HG02981 (cell line): ENCODE measurements around the gene PTP4A2.

Experiments used
- ATAC-seq: cut with Tn5 transposase; IDR thresholded peaks from one replicate; pipeline ENCODE4 v1.9.1; 2021; ENCODE audit warnings: mild to moderate bottlenecking, moderate library complexity; ENCODE audit not compliant: unreplicated experiment

Gene PTP4A2

DNA sequence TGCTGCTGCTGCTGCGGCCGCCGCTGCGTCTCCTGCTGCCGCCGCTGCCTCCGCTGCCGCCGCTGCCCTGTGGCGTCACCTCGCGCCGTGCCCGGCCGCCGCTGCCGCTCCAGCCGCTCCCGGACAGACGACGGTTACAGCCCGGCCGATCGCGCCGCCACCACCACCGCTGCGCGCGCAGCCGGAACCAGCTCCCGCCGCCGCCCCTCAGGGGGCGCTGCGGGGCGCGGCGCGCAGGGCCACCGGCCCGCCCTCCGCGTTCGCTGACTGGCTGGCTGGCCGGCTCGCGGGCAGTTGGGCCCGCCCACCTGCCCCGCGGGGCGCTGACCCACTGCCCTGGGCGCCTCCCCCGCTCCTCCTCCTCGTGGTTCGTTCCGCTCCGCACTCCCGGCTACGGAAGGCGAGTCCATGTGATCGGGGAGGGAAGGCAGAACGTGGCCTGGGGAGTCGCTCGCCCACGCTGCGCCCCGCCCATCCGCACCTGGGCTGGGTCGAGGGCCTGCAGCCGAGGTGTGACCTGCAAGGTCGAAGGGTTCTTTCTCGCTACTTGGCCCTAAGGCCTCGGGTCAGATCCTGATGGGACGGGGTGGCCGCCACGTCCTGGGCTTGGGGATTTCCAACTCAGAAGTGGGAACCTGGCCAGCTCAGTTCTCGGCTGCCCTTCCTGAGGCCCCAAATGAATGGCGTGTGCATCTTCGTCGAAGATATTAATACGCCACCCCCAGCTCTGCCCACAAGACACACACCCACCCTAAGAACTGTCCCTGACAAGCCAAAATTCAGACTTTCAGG, at the start of gene PTP4A2:
Gene PTP4A2 (minus strand): TSS at position 185 of the 792 bp plus-strand sequence. CDS start 19,303 bp downstream, outside the sequence.
- peak; percentile 77 for ATAC-seq

DNA sequence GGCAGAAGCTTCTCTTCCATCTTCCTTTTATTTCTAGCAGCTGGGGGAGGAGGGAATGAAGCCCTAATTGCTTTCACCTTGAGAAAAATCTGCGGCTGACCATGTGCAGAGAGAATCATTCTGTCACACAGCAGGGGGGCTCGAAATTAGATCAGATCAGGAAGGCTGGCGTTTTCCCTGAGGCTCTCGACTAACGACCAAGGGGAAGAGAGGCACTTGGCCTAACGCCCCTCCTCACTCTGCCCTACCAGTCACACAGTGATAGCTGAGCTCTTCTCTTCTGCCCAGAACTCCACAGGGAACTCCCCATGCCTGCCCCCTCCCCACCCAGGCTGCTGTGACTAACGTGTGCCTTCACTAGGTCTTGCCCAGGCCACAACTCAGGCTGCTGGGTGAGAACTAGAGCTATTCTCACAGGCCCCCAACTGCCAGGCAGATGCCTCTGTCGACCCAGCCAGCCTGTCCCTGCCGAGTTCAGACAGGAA, 49.0 kb upstream of the PTP4A2 start:
- no peak for ATAC-seq

DNA sequence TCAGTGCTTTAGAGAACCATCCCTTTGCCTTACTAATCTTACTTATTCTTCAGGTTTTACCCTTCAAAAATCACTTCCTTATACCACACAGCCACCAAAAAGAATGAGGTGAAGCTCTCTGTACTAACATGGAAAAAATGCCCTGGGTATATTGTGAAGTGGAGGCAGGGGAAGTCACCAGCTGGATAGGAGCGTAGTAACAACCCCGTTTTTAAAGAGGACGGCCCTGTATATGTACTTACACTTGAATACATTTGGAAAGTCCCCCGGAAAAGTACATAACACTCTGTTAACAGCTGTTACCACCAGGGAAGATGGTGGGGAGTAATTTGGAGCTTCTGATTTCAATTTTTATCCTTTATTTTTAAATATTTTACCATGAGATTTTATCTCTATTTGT, 47.3 kb upstream of the PTP4A2 start:
- ATAC-seq: no peak

DNA sequence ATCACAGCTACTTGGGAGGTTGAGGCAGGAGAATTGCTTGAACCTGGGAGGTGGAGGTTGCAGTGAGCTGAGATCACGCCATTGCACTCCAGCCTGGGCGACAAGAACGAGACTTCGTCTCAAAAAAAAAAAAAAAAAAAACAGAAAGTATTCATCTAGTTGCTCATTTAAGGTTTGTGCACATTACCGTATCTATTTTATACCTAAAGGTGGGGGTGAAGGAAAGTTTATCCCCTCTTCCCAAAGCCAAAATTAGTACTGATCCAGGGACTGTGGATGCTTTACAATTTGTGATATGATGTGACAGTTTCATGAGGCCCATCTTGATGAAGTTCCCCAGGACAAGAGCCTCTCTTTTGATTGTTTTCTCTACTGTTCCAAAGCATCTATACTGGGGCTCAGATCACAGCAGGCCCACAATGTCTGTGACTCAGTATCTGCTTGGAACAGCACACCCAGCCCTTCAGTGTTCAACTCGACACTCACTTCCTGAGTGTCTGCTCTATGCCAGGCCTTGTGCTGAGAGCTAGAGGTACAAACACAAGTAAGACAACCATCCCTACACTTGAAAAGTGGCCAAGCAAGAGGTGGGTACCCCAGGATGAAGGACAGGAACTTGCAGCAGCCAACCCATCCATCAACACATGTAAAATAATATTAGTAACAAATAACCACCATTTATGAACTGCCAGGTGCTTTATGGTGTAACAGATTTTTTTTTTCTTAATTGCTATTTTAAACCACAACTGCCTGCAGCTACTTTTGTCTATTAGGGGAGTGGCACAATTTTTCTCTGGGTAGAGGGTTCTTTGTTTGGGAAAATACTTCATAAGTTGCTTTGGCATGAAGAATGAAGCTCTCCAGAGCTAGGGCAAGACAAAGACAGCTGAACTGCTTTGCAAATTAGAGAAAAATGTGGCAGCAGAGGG, 46.5 kb upstream of the PTP4A2 start:
- no peak for ATAC-seq

DNA sequence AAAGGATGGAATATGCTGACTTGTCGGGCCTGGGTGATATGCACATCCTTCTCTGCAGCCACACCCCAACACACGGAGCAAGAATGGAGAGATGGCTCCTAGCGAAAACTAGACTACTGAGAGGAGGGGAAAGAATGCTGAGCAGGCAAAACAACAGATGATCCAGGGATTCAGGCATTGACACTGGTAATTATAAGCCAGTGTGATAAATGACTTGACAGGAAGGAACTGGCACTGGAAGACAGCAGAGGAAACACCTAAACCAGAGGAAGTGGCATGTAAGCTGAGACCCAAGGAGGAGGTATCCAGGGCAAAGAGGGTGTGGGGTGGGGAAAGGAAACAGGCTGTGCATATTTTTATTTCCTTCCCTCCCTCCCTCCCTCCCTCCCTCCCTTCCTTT, 43.8 kb upstream of the PTP4A2 start:
- no peak for ATAC-seq

DNA sequence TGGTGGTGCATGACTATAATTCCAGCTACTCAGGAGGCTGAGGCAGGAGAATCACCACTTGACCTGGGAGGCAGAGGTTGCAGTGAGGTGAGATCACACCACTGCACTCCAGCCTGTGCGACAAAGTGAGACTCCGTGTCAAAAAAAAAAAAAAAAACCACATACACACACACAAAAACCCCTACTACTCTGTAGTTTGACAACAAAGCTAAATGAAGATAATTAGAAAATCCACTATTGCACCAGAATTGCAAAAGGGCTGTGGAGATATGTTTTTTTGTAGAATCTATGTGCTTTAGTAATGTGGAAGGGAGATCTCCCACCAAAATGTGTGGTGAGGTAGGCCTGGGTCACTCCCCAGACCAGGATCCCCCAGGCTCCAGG, 43.3 kb upstream of the PTP4A2 start:
- no peak for ATAC-seq

DNA sequence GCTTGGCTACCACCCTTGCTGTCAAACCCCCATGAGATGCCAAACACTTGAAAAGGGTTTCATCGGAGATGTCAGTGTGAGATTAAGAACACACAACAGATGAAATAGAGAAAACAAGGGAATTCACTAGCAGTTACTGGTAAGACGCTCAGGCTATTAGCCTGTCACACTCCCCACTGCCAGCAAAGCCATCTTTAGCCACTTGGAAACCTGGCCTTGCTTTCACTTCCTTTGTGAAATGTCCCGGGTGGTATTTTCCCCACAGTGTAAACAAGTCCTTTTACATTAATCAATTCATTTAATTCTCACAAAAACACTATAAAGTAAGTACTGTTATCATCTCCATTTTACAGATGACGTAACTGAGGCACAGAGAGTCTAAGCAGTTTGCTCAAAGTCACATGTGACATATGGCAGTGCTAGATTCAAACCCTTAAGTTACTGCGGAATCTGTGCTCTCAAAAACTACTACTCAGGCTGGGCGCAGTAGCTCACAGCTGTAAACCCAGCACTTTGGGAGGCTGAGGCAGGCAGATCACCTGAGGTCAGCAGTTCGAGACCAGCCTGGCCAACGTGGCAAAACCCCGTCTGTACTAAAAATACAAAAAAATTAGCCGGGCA, 42.8 kb upstream of the PTP4A2 start:
- ATAC-seq: no peak

DNA sequence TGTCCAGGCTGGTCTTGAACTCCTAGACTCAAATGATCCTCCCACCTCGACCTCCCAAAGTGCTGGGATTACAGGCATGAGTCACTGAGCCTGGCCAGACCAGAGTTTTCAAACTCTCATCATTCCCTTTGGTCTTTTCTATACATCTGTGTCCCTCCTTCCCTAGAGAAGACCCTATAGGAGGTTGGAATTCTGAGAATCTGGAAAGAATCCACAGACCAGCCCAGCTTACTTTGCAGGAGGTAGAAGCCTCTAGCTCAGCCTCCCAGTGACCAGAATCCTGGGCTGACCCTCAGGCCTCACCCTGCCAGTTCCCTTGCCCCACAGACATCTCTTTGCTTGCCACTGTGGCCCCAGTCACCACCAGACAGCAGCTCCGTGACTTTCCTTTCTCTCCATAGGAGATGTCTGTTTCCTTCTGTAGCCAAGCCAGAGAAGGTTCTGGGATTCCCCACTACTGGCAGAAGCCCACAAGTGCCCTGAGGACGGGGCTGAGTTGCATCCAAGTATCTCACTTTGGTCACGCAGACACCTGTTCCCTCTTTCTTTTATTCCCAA, 40.8 kb upstream of the PTP4A2 start:
- ATAC-seq: no peak

DNA sequence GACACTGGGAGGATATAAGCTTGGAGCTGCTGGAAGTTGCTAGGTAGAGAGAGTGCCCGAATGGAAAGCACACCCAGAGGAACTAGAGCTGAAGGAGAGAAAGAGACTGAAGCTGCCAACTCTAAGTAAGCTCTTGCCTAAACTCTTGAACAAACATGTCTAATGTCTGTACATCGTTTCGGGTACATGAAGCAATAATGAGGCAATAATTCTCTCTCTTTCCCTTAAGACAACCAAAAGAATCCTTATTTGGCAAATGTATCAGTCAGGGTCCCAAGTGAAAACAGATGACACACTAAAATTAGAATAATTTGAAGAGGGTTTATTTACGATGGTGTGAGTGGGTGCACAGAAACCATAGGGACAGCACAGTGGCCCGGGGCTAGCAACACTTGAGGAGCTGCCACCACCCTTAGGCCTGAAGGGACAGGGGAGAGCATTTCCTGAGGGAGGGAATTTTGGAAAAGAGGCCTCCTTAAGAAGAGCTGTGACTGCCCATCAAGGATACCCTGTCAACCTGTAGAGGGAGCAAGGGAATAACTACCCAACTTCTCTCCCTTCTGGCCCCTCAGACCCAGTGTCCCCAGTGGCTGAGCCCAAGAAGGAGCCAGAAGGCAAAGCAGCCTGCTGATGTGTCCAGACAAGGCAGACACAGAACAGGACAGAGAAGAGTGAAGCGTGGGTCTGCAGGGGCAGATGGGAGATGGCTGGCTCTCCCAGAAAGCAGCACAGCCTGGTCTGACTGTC, 39.4 kb upstream of the PTP4A2 start:
- no peak for ATAC-seq

DNA sequence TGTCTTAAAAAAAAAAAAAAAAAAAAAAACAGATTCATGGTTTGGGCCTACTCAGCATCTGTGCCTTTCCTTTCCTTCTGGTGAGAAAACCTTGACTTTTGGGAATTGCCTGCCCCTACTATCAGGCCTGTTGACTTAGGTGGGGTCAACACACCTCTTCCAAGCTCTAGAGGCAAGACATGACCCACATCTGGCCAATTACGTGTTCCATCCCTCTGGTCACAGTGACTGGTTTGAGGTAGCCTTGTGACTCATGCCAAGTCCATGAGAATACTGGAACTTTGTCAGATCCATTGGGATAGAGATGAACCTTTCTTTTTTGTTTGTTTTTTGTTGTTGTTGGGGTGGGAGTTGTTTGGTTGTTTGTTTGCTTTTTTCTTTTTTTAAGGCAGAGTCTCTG, 38.2 kb upstream of the PTP4A2 start:
- ATAC-seq: no peak

DNA sequence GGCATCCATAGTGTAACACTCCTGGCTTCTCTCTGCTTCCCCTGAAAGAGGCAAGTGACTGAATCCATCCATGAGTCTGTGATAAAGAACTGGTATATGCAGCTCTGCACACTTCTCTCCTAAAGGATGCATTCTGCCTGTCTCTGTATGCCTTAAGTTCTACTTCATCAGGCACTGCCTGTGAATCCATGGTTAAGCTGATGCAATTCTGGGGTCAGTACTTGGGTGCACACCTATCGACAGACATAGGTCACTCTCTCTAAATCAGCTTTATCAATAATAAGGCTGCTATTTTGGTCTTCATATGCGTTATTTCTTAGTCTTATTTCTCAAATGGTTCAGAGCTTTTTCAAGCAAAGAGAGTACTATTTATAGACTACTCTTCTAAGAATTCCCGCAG, 32.7 kb upstream of the PTP4A2 start:
- ATAC-seq: no peak

DNA sequence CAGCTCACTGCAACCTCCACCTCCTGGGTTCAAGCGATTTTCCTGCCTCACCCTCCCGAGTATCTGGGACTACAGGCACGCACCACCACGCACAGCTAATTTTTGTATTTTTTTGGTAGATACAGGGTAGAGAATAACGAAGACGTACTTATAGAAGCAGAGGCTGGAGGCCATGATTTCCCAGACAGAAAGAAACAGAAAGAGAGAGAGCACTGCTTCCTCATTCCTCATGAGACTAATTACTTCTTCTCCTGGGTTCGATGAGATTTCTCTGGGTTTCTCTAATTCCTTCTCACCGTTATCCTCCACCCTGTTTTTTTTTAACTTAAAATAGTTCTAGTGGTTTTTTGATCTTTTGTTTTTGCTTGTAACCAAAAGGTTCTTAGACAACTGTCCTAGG, 23.4 kb upstream of the PTP4A2 start:
- no peak for ATAC-seq

DNA sequence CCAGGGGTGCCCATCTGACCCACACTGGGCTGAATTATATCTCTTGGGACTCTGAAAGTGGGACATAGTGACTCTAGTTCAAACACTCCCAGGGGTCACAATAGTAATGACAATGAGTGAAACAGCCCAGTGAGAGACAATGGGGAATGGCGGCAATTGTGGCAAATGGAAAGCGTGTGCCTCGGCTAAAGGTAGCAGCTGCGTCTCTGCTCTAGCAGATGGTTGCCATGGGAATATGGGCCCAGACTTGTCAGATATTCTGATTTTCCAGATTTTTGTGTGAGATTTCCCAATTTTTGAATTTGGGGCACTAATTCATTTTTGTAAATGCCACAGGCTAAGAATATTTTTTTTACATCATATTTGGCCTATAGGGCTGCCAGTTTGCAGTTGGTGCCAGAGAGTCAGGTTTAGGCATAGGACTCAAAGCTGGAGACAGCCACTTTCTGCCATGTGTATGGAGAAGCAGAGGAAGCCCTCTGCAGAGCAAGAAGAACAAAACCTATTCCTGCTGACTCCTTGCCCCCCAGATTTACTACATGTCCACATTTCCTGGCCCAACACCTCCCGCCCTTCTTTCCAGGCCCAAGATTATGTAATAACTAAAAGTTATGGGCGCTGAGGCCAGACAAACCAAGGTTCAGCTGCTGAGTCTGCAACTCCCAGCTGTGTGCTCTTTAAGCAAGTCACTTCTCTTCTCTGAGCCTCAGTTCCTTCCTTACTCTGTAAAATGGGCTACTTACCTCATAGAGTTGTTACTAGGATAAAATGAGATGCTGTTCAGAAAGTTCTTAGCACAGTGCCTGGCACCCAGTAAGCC, 21.6 kb upstream of the PTP4A2 start:
- no peak for ATAC-seq

DNA sequence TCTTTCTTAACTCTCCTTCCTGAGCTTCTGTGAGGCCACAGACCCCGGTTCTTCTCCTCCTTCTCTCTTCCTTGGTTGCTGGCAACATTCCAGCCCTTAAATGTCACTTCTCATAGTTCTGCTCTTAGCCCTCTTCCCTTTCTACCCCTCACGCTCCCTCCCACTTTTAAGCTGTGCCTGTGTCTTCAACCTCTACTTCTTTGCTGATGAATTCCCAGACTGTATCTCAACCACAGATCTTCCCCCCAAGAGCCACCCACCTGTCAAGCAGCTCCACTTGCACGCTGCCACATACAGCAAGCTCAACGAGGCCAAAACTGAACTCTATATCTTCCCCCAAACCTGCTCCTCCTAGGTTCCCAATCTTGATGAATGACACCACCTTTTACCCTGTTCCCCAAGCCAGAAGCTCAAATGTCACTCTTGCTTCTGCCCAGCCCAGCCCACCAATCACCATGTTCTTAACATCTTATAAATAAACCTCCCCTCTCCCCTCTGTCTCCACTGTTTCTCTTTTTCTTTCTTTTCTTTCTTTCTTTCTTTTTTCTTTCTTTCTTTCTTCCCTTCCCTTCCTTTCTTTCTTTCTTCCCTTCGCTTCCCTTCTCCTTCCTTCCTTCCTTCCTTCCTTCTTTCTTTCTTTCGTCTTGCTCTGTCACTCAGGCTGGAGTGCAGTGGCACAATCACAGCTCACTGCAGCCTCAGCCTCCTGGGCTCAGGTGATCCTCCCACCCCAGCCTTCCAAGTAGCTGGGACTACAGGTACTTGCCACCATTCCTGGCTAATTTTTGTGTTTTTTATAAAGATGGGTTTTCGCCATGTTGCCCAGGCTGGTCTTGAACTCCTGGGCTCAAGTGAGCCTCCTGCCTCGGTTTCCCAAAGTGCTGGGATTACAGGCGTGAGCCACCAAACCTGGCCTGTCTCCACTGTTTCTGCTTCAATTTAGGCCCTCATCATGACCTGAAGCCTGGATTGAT, 19.8 kb upstream of the PTP4A2 start:
- ATAC-seq: no peak

DNA sequence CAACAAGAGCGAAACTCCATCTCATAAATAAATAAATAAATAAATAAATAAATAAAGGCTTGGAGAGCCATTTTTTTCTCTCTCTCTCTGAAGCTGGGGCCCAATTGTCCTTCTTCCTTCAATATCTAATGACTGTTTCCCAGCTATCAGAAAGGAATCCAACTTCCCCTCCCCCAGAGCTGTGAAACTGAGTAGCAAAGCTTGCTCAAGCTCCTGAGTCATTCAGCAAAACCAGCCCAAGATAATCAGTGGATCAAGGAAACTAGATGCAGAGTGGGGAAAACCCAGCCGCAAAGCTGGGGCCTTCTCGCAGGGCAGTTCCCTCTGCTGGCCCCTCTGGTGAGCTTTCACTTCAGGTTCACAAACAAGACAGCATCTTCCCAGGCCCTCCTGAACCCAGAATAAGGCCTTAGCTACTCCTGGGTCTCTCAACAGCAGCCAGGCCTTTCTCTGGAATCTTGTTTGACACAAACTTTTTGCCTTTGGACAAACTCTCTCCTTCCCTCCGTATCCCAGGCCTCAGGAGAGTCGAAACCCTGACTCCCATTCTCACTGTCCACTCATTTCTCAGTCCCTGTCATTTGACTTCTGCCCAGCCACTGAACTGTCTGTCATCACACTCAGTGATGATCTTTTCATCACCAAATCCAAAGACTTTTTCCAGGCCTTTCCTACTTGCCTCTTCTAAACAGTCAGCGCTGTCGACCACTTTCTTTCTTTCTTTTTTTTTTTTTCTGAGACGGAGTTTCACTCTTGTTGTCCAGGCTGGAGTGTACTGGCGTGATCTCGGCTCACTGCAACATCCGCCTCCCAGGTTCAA, 18.0 kb upstream of the PTP4A2 start:
- ATAC-seq: peak; percentile 87

DNA sequence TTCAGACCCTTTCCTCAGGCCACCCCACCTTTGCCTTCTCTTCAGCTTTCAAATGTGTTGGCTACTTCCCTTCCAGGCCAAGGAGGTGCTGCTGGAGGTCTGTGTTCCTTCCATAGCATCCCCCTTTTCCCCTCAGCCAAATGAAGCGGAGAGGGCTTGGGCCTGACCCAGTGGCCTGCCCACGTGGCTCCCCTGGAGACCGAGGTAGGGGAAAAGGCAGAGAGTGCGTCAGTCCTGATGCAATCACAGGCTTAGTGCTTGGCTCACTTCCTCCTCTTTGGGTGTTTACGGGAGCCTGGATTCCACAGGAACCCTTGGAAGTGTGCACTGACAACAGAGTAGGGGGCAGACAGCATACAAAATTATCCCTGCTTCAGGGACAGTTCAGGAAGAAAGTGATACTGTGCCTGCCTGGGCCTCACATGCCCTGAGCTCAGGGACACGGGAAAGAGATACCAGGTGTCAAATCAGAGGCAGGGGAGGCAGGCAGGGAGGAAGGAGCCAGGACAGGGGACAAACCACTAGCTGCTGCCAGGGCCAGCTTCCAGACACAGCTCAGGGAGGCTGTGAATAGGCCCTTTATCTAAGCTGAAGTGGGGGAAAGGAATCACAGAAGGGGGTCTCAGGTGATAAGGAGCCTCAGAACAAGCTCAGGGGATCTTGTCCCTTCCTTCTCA, 16.6 kb upstream of the PTP4A2 start:
- ATAC-seq: no peak

DNA sequence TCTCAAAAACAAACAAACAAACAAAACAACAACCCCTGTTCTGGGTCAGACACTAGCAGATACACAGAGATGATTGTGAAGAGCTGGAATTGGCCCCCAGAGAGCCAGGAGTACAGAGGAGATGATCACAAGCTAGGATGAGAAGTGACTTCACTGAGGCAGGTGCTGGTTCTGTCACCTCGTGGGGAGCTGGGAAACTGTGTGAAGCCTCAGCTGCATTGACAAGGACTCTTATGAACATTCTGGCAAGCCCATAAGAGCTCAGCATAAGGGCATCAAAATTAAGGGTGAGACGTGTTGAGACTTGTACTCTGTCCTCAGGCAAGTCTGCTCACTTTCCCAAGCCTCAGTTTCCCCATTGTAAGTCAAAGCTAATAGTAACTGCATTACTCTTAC, 14.7 kb upstream of the PTP4A2 start:
- no peak for ATAC-seq
